Mesodermal cell (in vitro differentiated cells): ENCODE measurements around the gene ST7. TPM values are rescaled to one million over a fixed set of nuclear protein-coding genes. Genes with fewer than 3 reads are reported as not detected.

Experiments
- H3K27ac ChIP-seq: 2 replicates; pipeline ENCODE4 v1.7.0; 2013; ENCODE audit warnings: mild to moderate bottlenecking, low read depth, low read length, moderate library complexity; ENCODE audit not compliant: severe bottlenecking
- H3K36me3 ChIP-seq: 2 replicates; pipeline ENCODE4 v1.7.1; 2013; ENCODE audit warnings: mild to moderate bottlenecking, low read length, moderate library complexity; ENCODE audit not compliant: control insufficient read depth, insufficient read depth
- H3K4me1 ChIP-seq: one replicate; pipeline ENCODE4 v1.7.1; 2013; ENCODE audit warnings: mild to moderate bottlenecking, low read length; ENCODE audit not compliant: insufficient read depth, control insufficient read depth, poor library complexity, severe bottlenecking
- H3K4me3 ChIP-seq: 2 replicates; pipeline ENCODE4 v1.7.0; 2013; ENCODE audit warnings: low read length, control low read depth, mild to moderate bottlenecking; ENCODE audit not compliant: insufficient read depth, poor library complexity, severe bottlenecking; ENCODE audit errors: extremely low read depth
- H3K9me3 ChIP-seq: 2 replicates; pipeline ENCODE4 v1.7.1; 2013; ENCODE audit warnings: mild to moderate bottlenecking, low read length, moderate library complexity; ENCODE audit not compliant: control insufficient read depth
- WGBS, 2 experiments: methylation state at CpG; one replicate each; pipeline ENCODE4 v1.1.5; 2013; ENCODE audit warnings: missing lambda C conversion rate in 2 of 2; ENCODE audit not compliant: insufficient coverage in 2 of 2; 5-methylcytosine and 5-hydroxymethylcytosine counted together
- polyA plus RNA-seq, 2 experiments: library from polyadenylated mRNA; stranded (reverse); fragments of 50-300 nt; gene quantifications; one replicate each; pipeline ENCODE4 v1.2.3, GENCODE V29; 2013

The ST7 gene
- 16.9 TPM for polyA plus RNA-seq (2013, experiment 1 of 2)
- 20.8 TPM for polyA plus RNA-seq (2013, experiment 2 of 2)

DNA sequence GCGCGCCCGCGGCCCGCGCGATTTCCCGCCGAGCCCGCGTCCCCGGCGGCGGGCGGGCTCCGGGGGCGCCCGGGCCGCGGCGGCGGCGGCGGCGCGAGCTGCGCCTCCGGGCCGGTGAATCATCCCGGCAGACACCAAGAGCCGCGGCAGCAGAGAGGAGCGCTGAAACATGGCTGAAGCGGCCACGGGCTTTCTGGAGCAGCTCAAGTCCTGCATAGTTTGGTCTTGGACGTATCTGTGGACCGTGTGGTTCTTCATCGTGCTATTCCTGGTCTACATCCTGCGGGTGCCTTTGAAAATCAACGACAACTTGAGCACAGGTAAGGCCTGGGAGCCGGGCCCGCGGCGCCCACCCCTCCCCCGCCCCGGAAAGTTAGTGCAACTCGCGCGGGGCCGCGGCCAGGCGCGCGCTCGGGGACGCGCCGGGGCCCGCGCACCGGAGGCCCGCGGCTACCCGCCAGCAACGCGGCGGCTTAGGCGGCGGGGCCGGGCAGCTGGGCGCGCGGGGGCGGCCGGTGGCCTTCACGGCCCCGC is at the start of gene ST7:
Gene ST7 (plus strand): TSS at position 130 of the 534 bp plus-strand sequence. CDS start 40 bp downstream, at position 170.
- H3K27ac ChIP-seq, result peak within 1 kb of the TSS; percentile 98
- peaks cover 16% of the 10 kb centered on the region for H3K4me1 ChIP-seq
- H3K9me3 ChIP-seq, result no peaks in the 10 kb centered on the region
- H3K36me3 ChIP-seq, result no peaks in the 10 kb centered on the region
- peak within 1 kb of the TSS; percentile 79 for H3K4me3 ChIP-seq
- WGBS, 2 experiments, result 0 to 1% methylated on average over 33 to 39 of the region's 77 CpGs

DNA sequence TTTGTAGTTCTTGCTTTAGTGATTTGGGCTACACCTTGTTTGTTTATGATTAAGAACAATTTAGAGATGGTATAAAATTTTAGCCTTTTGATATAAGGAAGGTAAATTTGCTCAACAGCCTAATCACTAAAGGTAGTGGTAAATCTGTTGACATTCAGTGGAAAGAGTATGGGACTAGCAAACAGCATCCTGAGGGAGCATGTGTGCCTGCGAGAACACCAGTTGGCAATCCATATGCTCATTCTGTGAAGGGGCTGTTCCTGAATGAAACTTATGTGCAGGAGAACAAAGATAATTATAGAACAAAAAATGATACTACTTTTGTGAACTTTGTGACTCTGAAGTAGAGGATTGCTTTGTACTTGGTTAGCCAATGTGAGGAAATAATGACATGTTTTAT is 46.9 kb upstream of the ST7 start:
- no peaks in the 10 kb centered on the region for H3K4me1 ChIP-seq
- H3K36me3 ChIP-seq, result peaks cover 75% of the 10 kb centered on the region
- no peak overlapping the region for H3K27ac ChIP-seq
- 100% methylated on average over 1 of the region's 1 CpG for WGBS, 2 experiments
- H3K9me3 ChIP-seq, result no peaks in the 10 kb centered on the region
- H3K4me3 ChIP-seq, result no peak overlapping the region

GRCh38 chr7:116910383-116910782 is 42.9 kb upstream of the ST7 start:
- 87 to 100% methylated on average over 3 to 6 of the region's 6 CpGs for WGBS, 2 experiments
- Histone ChIP-seq H3K36me3 (peaks cover 71% of the 10 kb centered on the region), H3K4me3 (no peak overlapping the region), H3K27ac (no peak overlapping the region), H3K4me1 (no peaks in the 10 kb centered on the region), H3K9me3 (no peaks in the 10 kb centered on the region)

GRCh38 chr7:116911801-116912200 is 41.5 kb upstream of the ST7 start:
- 100% methylated on average over 1 of the region's 1 CpG; no CpG with 5 or more reads in 1 of the 2 experiments for WGBS, 2 experiments
- no peak overlapping the region for H3K27ac ChIP-seq
- peaks cover 66% of the 10 kb centered on the region for H3K36me3 ChIP-seq
- no peak overlapping the region for H3K4me3 ChIP-seq
- no peaks in the 10 kb centered on the region for H3K4me1 ChIP-seq
- no peaks in the 10 kb centered on the region for H3K9me3 ChIP-seq

GRCh38 chr7:116912269-116912909 is 40.9 kb upstream of the ST7 start:
- whole genome bisulfite sequencing, 2 experiments, result no CpG with 5 or more reads among the region's 1 CpG
- Histone ChIP-seq H3K4me3 (no peak overlapping the region), H3K27ac (no peak overlapping the region), H3K9me3 (no peaks in the 10 kb centered on the region), H3K36me3 (peaks cover 68% of the 10 kb centered on the region), H3K4me1 (no peaks in the 10 kb centered on the region)

DNA sequence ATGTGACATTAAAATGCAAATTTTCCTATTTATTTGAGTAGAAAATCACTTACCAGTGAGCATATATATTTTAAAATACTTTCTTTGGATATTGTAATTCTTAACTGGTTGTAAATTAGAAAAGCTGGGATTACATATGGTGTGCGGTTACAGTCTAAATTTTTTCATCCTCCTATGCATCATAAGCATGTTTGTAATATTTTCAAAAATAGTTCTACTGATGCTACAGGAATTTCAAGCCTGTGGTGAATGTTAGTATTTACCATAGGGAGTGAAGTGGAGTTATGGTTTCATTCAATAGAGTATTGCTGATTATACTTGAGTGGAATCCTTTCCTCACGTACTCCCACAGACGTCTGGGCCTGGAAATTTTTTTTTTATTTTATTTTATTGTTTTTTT is 34.6 kb upstream of the ST7 start:
- no peaks in the 10 kb centered on the region for H3K9me3 ChIP-seq
- H3K36me3 ChIP-seq, result peaks cover 49% of the 10 kb centered on the region
- no CpG with 5 or more reads among the region's 3 CpGs for WGBS, 2 experiments
- no peak overlapping the region for H3K27ac ChIP-seq
- no peaks in the 10 kb centered on the region for H3K4me1 ChIP-seq
- no peak overlapping the region for H3K4me3 ChIP-seq

- Histone ChIP-seq H3K27ac (no peak overlapping the region), H3K4me1 (no peaks in the 10 kb centered on the region), H3K36me3 (peaks cover 38% of the 10 kb centered on the region), H3K9me3 (no peaks in the 10 kb centered on the region), H3K4me3 (no peak overlapping the region)
Observed at GRCh38 chr7:116920359-116920758, 32.9 kb upstream of the ST7 start.

DNA sequence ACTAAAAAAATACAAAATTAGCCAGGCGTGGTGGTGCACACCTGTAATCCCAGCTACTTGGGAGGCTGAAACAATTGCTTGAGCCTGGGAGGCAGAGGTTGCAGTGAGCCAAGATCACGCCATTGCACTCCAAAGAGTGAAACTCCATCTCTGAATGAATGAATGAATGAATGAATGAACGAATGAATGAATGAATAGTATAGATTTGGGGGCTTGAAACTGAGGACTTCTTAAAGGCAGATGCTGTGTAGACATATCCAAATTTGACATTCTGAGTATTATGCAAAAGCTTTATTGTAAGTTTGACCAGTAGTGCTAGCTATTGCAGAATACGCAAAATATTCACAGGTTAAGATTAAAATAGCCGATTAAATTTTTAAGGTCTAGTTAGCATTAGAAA is 30.8 kb upstream of the ST7 start:
- no peak overlapping the region for H3K27ac ChIP-seq
- no peaks in the 10 kb centered on the region for H3K4me1 ChIP-seq
- peaks cover 21% of the 10 kb centered on the region for H3K36me3 ChIP-seq
- no peak overlapping the region for H3K4me3 ChIP-seq
- WGBS, 2 experiments, result 58 to 62% methylated on average over 5 of the region's 5 CpGs
- no peaks in the 10 kb centered on the region for H3K9me3 ChIP-seq

DNA sequence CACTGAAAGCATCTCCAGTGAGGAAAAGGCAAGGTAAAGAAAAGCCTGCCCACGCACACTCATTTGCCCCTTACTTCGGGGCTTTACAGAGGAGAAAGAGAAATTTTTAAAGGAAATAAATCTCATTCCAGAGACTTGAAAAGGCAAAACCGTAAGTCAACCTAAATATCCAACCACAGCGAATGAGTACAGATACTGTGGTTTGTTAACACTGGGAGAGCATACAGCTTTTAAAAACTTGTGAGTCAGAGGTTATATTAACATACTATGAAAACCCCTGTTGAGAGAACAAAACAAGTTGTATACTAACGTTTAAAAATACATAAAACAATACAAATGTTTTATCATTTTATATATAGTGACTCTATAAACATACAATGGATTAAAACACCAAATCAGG is 28.6 kb upstream of the ST7 start:
- no peaks in the 10 kb centered on the region for H3K9me3 ChIP-seq
- no peaks in the 10 kb centered on the region for H3K4me1 ChIP-seq
- H3K27ac ChIP-seq, result no peak overlapping the region
- no CpG with 5 or more reads among the region's 5 CpGs for WGBS, 2 experiments
- H3K4me3 ChIP-seq, result no peak overlapping the region
- peaks cover 11% of the 10 kb centered on the region for H3K36me3 ChIP-seq

- WGBS, 2 experiments, result 38 to 79% methylated on average over 1 to 3 of the region's 3 CpGs
- Histone ChIP-seq H3K4me3 (no peak overlapping the region), H3K4me1 (no peaks in the 10 kb centered on the region), H3K36me3 (no peaks in the 10 kb centered on the region), H3K9me3 (no peaks in the 10 kb centered on the region), H3K27ac (no peak overlapping the region)
Observed at GRCh38 chr7:116929021-116929420, 24.3 kb upstream of the ST7 start.
